ENCODE data around the gene FGF18.

FGF18 gene

DNA sequence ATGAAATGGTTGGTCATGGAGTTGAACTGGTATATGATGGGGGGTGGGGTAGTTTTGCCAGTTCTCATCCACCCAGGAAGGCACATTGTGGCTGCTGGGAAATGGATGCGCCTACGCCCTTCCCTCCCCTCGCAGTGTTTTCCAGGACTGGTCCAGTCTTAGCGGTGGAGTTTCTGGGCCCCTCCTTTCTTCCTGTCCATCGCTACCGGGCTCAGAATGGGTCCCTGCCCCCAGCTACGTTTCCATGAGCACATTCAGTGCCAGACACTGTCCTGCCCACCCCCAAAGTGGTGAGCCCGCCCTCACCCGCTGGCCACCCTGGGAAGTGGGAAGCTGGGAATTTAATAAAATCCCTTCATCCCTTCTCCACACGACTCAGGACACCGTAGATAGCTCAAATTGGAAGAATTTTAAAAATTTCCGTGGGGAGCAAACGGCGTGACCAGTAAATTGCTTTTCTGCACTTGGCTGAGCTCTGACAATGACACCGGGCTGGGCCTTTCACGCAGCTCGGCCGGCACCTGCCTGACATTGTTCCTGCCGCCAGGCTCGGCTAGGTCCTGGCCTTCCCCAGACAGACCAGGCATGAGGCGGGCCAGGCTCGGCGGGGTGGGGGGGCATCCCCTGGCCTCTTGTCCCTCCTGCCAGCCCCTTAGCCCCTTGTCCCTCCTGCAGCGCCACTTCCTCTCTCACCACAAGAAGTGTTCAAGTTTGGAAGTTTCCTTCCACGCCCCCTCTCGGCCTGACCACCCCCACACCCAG lies 3.6 kb downstream of the FGF18 start:
- no peak for DNase-seq (ENCODE audit: low read depth in 2 of 2)

DNA sequence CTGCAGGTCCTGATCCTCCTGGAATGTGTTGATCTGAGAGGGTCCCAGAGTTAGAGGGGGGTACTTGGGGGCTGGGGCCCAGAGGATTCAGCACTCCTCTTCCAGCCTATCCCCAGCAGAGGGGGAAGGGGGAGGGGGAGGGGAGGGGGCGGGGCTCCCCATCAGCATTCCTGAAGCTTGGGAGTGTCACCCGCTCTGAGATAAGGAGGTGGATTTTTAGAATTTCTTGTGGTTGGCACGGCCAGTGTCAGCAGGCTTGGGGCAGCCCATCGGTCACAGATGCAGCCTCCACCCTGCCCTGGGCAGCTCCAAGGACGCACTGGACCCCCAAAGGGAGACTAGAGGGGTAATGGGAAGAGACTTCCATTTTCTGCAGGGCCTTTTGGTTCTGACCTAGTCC lies 5.3 kb downstream of the FGF18 start:
- DNase-seq (ENCODE audit: low read depth in 2 of 2): no peak

DNA sequence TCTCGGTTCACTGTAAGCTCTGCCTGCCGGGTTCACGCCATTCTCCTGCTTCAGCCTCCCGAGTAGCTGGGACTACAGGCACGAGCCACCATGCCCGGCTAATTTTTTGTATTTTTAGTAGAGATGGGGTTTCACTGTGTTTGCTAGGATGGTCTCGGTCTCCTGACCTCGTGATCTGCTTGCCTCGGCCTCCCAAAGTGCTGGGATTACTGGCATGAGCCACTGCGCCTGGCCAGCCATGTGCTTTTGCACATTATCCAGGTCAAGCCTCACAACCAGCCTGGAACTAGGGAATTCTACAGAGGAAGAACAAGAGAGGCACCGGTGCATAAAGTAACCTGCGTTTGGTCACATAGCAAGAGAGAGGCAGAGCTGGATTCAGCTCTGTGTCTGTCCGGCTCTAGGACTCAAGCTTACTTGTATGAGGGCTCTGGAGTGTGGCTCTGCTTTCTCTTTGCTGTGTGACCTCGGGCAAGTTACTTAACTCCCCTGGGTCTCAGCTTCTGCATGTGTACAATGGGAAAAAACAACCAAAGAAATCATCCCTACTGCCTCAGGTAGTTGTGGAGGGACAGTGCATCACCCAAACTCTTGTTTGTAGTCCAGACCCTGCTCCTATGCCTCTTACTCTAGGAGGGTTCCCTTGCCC lies 6.3 kb downstream of the FGF18 start:
- no peak for DNase-seq (ENCODE audit: low read depth in 2 of 2)

DNA sequence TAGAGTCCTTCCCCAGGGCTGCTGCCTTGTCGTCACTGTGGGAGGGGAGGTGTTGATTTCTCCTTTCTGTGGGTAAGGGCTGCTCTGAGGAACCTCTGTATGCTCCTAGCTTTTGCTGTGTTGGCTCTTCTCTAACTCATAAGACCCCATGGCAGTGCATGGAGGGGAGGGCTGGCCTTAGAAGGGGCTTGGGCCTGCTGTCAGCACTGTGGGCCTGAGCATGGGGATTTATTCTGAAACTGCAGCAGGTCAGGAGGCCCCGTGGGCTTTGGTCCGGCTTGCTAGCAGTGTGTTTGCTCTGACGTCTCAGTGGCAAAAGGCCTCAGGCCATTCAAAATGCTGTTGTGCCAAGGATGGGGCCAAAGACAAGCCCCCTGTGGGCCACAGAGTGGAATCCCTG lies 6.8 kb downstream of the FGF18 start:
- no peak for DNase-seq (ENCODE audit: low read depth in 2 of 2)

DNA sequence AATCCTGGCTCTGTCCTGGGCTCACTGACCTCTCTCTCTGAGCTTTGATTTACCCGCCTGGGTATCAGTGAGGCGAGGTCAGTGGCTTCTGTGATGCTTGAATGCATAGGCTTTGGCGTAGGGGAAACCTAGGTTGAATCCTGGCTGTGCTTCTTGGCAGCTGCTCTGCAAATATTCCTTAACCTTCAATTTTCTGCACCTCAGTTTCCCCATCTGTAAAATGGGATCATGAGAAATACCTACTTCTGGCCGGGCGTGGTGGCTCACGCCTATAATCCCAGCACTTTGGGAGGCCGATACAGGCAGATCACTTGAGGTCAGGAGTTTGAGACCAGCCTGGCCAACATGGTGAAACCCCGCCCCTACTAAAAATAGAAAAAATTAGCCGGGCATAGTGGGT lies 7.2 kb downstream of the FGF18 start:
- no peak for DNase-seq (ENCODE audit: low read depth in 2 of 2)

DNA sequence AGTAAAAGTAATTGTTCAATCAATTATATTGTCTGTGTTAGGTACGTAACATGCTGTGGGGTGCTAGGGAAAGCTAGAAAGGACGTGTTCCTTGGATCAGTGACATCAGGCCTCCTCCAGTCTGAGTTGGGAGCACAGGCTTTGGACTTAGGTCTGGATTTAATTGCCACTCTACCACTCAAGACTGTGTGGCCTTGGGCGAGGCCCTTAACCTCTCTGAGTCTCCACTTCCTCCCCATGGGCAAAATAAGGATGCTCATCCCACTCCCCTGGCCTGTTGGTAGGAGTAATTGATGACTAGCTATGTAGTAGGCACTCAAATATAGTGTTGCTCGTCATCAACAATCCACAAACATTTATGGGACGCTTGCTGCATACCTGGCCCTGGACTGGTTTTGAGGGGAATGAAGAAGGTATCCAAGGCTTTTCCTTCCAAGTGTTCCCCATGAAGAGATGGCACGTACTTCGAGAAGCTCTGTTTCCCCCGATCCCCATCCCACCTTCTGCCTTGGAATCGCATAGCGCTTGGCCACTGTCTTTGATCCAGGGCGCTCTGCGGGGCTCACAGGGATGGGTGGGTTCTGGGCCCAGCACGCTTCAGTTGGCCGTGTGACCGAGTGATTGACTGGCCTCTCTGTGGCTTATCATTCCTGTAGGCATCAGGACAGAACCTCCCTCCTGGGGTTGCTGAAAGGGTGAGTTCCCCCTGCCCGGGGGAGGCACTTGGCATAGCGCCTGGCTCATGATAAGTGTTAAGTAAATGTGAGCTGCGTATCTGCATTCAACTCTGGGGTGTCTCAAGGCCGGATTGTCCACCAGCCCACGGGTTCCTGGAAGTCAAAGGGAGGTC lies 8.1 kb downstream of the FGF18 start:
- no peak for DNase-seq (ENCODE audit: low read depth in 2 of 2)

DNA sequence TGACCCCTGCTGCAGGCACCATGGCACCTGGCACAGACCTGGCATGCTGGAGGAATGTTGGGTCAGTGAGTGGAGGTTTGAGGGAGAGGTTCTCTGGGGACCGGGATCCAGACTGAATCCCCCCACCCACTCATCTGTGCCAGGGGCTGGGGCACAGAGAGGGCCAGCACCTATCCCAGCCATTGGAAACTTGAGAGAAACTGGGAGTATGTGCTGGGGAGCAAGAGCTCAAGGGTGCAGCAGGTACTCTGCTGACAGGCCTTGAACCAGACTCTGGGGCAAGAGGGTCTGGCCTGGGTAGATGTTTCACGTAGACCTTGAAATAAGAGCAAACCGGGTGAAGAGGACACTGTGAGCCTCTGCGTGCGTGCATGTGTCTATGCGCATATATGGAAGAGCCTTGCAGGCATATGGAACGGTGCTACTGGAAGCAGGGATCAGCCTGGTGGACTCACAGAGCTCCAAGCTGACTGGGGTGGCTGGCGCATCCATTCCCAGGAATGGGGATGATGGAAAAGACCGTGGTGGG lies 8.8 kb downstream of the FGF18 start:
- no peak for DNase-seq (ENCODE audit: low read depth in 2 of 2)

DNA sequence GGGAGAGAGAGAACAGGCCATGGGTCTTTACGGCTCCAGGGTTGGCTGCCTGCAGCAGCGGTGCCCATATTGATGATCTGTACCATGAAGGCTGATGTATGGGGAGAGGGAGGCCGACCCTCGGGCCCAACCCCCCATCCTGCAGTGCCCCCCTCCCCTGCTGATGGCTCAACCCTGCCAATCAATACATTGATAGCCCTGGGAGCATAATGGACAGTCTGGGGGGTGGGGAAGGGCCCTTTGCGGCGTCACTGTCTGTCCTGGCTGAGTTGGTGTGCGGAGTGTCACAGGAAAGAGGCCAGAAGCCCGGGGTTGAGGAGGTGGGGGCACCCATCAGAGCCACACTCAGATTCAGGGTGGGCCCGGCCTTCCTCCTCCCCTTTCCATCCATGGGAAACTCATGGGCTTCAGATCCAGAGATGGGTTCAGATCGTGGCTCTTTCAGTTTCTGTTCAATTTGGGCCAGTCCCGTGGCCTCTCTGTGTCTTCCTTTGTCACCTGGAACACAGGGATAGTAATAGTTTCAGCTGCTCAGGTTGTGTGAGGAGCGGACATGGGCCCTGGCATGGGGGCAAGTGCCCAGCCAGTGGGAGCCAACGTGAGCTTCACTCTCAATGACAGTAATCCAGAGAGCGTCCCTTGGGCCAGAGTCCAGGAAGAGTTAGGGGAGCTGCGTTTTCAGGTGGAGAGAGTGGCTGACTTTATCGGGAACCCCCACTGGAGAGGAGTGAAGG lies 9.5 kb downstream of the FGF18 start:
- DNase-seq (ENCODE audit: low read depth in 2 of 2): no peak

DNA sequence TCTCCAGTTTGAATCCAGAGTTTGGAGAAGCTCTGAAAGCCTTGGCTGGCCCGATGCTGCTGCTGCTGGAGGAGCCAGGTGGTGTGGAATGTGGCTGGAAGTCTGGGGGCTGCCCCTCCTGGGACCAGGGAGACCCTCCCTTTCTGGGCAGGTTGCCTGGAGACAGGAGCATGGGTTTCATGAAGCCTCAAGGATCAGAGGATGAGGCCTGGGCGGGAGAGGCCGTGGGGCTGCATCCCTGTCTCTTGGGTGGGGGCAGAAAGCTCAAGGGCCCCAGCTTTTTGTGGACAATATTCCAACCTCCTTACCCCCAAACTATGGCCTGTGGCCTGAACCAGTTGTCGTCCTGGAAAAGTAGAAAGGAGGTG lies 10.1 kb downstream of the FGF18 start:
- no peak for DNase-seq (ENCODE audit: low read depth in 2 of 2)

DNA sequence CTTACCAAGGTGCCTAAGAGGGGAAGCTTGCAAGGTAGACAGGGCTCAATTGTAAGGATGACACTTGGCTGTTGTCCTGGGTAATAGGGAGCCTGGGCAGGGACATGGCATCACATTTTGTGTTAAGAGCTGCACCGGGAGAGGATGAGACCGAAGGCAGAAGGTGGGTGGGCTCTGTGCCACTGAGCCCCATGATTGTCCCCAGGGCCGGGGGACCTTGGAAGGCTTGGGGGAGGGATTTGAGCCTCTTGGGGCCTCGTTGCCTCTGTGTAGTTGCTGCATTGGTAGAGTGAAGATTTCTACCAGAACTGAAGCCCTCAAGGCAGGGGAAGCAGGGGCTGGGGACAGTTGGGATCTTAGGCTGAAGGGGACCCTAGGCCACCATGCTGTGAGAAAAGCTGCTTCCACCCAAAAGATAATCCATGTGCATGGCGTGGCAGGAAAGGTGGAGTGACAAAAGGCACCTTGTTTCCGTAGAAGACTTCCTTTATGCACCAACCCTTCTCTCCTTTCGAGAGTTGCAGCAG lies 11.9 kb downstream of the FGF18 start:
- no peak for DNase-seq (ENCODE audit: low read depth in 2 of 2)

DNA sequence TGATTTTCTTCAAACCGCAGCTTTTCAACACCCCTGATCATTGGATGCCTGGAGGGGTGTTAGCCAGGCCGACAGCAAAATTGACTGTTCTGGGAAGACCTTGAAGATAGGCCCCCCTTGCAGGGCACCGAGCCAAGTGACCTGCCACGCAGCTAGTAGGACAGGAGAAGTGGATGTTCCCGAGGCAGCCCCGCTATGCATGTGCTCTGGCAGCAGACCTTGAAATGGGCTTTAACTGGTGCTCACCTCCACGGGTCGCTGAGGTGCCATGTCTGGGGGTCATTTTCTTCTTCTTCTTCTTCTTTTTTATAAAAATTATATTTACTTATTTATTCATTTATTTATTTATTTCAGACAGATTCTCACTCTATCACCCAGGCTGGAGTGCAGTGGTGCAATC lies 12.6 kb downstream of the FGF18 start:
- no peak for DNase-seq (ENCODE audit: low read depth in 2 of 2)

DNA sequence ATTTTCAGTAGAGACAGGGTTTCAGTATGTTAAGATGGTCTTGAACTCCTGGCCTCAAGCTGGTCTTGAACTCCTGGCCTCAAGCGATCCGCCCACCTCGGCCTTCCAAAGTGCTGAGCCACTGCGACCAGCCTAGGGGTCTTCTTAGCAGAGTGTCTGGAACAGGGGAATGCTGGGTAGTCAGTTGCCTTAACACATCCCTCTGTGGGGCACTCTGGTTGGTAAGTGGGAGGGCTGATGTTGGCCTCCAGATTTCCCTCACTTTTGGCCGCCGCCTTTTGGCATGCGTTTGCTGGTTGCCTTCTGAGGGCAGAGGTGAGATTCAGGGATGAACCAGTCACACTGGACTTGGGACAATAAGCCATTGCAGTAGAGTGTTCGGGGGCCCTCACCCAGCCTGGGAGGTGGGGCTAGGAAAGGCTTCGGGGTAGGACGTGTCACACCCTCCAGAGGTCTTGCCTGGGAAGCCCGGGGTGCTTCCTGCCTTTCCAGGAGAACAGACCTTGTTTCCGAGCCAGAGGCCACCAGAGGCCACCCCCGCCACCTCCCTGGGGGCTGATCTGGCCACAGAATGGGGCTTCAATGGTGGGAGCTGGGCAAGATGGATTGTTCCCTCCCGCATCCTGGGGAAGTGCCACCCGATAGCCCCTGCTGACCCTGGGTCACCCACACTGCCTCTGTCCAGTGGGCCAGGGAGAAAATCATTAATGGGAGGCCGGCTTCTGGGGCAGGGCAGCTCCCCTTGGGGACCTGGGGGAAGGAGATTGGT lies 13.3 kb downstream of the FGF18 start:
- no peak for DNase-seq (ENCODE audit: low read depth in 2 of 2)

DNA sequence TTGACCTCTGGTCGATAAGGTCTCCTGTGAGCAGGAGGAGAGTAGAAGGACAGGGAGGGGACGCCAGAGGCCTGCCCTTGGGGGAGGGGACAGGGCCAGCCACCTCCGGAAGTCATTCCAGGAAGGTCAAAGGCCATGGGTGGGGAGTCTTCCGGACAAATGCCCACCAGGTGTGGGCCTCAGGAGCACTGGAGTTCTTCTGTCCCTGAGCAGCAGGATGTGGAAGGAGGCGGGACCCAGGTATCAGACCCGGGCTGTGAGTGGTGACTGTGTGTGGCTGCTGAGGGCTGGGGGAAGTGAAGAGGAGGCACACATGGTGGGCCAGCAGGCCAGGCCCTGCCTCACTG lies 13.9 kb downstream of the FGF18 start:
- no peak for DNase-seq (ENCODE audit: low read depth in 2 of 2)

DNA sequence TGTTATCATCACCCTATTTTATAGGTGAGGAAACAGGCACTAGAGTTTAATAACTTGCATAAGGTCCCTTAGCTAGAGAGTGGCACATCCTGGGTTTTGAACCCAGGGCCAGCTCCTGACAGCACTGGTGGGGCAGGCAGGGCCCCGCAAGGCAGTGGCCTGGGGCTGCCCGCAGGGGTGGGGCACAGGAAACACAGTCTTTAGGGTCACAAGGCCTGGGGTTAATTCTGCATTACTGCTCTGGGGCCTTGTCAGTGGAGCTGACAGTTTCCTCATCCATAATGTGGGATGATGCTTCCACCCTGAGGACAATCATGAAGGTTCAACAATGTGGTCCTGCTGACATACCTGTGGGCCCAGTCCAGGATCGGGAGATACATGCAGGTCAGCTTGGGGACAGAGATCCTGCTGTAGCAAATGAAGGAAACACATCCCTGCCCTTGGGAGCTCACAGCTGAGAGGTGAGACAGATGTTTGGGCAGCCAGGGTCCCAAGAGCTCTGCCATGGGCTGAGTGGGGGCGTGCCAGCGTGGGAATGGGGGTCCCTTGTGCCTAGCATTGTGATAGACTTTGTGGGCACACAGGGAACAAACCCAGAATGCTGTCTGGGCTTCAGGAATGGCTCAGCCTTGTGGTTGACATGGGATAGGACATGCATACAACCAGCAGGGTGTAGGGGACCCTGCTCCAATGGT lies 14.7 kb downstream of the FGF18 start:
- no peak for DNase-seq (ENCODE audit: low read depth in 2 of 2)

DNA sequence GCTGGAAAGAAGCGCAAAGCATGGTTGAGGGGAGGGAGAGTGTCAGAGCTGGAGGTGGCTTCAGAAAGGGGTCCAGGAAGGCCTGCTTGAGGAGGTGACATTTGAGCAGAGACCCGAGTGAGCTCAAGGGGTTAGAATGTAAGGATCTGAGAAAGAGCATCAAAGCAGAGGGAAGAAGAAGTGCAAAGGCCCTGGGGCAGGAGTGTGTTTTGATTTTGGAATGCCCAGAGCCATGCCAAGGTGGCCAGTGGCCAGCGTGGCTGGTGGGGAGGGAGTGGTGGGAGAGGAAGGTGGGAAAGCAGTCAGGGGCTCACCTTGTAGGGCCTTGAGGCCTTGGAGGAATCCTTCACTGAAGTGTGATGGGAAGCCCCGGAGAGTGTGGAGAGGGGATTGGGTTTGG lies 15.4 kb downstream of the FGF18 start:
- no peak for DNase-seq (ENCODE audit: low read depth in 2 of 2)

DNA sequence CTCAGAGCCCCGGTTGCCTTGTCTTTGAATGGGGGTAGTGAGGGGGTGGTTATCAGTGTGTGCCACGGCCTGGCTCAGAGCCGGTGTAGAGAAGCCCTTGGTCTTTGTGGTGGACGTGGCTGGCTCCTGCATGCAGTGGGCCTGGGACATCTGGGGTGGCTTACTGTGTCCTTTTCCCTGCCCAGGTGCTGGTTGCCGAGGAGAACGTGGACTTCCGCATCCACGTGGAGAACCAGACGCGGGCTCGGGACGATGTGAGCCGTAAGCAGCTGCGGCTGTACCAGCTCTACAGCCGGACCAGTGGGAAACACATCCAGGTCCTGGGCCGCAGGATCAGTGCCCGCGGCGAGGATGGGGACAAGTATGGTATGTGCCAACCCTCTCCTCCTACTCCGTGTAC lies 16.5 kb downstream of the FGF18 start:
- DNase-seq (ENCODE audit: low read depth in 2 of 2): no peak

DNA sequence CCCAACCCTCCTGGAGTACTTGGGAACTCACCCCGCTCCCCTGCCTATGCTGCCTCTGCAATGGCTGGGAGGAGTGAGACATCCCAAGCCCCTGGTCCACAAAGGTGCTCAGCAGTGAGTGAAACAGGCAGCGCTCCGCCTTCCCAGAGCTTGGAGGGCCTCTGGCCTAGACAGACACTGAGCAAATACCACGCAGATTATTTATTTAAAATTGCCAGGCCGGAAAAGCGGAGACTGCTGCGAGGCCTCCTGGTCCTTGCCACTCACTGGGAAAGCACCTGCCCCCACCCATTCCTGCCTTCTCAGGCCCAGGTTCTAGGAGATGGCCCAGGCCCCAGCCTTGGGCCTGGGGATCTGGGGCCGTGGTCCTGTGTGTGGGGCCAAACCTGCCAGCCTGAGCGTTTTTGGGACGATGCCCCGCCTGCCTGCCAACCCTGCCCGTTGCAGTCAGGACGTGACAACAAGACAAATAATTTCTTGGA lies 17.4 kb downstream of the FGF18 start:
- DNase-seq (ENCODE audit: low read depth in 2 of 2): no peak

DNA sequence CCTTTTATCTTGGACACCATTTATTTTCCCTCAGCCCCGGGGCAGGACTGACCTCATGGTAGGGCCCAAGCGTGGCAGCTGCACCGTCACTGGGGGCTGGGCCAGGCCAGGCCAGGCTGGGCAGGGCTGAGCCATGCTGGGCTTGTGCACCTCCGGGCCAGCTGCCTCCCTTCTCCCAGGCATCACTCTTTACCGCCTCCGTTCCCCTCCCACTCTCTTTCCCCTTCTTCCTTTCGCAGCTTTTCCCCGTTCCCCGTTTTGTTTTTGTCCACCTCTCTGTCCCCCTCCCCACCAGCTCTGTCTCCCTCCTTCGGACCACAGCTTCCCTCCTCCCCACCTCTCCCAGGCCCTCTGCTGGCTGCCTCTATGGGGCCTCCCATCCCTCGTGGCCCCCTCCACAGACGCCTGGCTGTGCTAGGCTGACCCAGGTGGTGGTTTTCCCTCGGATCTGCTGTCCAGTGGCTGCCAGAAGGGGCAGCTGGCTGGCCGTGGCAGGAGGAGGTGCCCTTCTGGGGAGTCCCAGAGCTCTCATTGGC lies 17.9 kb downstream of the FGF18 start:
- no peak for DNase-seq (ENCODE audit: low read depth in 2 of 2)

DNA sequence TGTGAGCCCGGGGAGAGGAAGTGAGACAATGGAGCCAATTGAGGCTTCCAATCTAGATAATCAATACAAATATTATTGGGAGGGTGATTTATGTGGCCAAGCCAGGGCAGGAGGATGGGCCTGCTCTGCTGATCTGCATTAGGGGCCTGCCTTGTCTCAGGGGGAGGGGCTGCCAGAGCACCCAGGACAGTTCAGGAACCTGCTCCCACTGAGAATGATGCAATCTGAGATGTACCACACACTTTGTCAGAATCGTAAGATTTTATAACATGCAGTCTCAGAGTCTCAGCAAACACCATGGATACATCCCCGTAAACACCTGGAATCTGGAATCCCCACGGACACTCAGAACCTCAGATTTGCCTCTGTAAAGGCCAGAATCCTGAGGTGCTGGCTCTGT lies 19.3 kb downstream of the FGF18 start:
- DNase-seq (ENCODE audit: low read depth in 2 of 2): no peak

DNA sequence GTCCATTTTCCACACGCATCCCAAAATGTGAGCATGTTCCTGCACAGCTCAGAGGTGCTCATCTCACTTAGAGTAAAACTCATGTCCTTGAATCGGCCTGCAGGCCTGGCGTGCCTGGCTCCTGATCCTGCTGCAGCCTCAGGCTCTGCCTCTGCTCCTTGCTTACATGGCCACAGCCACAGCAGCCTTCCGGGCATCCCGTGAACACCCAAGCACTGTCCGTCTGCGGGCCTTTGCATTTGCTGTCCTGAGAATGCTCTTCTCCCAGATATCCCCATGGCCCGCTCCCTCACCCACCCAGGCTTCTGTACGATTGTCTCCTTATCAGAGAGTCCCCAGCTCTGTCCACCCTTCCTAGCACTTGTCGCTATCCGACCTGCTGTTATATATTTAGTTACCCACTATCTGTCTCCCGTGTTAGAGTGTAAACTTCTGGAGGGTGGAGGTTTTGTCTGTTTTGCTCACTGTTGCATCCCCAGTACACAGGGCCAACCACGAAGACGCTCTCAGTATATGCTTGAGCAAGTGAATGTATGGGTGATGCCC lies 21.9 kb downstream of the FGF18 start:
- DNase-seq (ENCODE audit: low read depth in 2 of 2): no peak

Data from stimulated activated CD4-positive, alpha-beta T cell treated with anti-CD3 and anti-CD28 coated beads, Interleukin-1b, Interleukin-23, amount 100 ng/mL, for 4 hours (primary cell).